GM18907 (cell line): ENCODE data around the gene TMEM88.
"Not testable (repeated sequence)": the region's sequence is repeated elsewhere in the genome, so short reads cannot be mapped to it uniquely, and the experiment has no call there.

Experiments
- ATAC-seq: cut with Tn5 transposase; IDR thresholded peaks from one replicate; pipeline ENCODE4 v1.9.1; 2021; ENCODE audit warnings: mild to moderate bottlenecking, moderate library complexity; ENCODE audit not compliant: unreplicated experiment

The TMEM88 gene

DNA sequence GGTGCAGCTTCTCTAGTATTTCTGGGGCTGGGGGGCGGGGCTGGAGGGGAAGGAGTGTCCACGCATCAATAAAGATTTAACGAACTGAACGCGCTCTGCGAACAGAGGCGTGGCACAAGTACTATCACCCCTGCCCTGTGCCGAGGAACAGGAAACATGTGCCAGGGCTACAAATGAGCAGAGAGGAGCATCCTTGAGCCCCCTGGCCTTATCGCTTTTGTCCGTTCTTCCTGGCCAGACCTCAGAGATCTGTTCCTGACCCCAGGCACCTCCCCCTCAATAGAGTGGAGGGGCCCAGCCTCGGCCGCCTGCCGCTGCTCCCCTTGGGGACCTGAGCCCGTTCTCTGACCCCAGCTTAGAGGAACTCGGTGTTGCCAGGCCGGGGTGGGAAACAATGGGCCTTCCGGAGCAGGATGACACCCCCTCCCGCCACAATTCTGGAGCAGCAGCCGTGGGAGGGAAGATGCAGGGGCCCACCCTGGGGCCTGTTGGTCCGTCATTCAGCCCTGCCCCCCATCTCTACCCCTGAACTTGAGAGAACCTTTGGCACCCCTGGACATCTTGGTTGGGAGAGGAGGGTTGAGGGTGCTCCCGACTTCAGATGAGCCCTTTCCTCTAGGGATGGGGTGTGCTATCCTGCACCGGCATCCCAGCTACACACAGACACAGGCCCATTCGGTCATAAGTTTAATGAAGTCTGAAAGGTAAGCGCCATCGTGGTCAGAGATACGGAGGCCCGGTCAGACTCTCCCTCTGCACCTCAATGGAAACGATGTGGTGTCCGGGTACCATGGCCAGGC lies 1.3 kb downstream of the TMEM88 start:
- no peak for ATAC-seq

DNA sequence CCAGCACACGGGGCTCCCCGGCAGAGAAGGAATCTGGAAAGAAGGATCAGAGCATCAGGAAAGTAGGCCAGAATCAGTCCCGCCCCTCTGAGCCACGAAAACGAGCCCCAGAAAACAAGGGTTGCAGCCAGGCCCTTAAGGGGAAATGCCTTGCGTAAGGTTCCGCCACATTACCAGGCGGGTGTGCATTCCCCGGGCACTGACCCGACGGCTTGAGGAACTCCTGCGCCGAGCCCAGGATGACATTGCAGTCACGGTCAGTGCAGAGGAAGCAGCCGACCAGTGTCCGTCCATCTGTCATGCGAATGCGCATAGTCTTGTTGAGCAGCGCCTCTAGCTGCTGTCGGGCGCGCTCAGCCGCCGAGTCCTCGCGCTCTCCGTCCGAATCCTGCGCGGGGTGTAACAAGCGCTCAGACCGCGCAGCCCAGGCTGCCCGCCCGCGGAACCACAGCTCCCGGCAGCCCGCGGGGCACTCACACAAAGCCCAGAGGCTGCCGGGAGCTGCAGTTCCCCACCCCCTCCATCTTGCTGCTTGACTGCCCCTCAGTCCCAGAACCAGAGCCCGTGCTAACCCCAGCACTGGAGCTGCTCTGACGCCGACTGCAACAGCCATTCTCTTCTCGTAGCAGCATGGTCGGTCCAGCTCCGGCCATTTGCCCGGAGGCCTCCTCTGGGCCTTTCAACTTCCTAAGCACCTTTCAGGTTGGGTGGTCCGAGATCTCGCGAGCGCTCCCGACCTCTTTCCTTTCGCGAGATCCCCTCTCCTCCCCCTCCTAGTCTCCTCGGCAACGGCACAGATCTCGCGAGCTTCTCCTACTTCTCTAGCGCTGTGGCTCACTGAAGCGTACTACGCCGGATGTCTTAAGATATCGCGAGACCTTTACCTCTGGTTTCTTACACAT lies 2.2 kb downstream of the TMEM88 start, which contains the start of gene NAA38:
Gene NAA38 (minus strand): TSS at position 749 of the 902 bp plus-strand sequence. CDS start 96 bp downstream, at position 653.
- ATAC-seq: peak; percentile 74

DNA sequence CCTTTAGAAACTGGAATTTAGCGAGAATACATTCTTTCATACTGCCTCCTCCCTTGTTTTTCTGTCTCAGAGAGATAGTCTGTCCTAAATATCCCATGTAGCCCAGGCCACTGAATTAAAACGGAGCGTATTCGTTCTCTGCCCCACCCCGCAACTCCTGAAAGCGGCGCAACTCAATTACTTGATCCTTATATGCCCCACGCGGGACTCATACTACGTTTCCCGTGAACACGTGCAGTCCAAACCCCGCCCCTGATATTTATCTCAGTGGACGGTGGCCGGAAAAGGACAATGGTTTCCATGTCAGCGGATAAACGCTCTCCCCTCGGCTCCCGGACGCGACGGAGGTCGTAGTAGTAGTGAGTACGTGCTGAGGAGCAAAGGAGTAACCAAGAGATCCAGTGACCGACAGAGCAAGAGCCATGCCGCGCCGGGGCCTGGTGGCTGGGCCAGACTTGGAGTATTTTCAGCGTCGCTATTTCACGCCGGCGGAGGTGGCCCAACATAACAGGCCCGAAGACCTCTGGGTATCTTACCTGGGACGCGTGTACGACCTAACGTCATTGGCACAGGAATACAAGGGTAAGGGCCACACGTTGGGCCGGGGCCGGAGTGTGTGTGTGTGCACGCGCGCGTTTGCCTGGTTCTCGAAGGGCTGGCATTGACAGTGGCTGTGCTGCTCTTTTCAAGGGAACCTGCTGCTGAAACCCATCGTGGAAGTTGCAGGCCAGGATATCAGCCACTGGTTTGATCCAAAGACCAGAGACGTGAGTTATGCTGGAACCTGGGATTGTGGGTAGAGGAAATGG lies 3.1 kb downstream of the TMEM88 start, which contains the start of gene CYB5D1:
Gene CYB5D1 (plus strand): TSS at position 291 of the 809 bp plus-strand sequence. CDS start 132 bp downstream, at position 423.
- peak; percentile 49 for ATAC-seq

DNA sequence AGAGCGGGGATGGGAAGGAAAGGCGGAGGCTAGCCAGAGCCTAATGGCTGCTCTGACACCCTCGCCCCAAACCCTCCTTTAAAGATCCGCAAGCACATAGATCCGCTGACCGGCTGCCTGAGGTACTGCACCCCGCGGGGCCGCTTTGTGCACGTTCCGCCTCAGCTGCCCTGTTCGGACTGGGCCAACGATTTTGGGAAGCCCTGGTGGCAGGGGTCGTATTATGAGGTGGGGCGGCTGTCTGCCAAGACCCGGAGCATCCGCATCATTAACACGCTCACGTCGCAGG lies 3.6 kb downstream of the TMEM88 start:
- no peak for ATAC-seq

DNA sequence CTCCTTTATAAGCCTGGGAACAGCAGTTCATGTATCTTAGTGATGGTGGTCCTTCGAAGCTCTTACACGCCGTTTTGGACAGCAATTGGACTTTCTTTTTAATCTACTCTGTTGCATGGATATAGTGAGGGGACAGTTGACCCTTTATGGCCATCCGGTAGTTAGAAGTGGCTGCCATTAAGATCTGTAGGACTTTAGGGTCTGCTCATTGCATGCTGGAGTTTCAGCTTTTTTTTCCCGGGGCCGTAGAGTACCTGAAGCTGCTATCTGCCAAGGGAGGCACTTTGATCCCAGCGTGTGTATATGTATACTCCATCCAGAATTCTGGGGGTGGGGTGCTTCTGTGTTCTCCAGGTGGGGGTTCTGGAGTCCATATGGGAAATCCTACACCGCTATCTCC lies 4.2 kb downstream of the TMEM88 start:
- ATAC-seq: no peak

DNA sequence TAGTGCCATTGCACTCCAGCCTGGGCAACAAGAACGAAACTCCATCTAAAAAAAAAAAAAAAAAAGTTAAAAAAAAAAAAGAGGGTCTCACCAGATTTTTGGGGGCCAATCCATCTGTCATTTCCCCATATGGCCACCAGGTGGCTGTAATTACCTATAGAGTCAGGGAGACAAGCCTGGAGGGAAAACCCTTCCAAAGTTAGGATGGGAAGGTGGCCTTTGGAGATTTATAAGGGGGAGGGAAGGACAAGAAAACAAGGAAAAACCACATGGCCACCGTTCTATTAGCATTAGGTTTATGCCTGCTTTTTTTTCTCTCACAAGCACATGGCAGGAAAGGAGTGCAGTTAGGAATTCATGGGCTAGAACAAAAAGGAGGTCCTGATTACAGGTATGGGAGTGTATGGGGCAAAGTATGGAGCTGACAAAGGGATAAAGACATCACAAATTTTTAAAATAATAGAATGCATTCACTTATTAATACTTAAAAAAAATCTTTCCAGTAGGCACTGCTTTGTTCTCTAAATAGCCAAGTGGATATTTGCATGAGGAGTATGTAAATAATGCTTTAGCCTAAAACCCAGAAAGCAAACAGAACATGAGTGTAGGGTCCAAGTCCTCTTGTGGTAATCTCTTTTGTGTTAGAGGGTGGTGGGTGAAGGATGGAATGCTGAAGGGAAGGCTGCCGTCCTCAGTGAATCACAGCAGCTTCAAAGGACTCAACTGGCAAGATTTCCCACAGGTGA lies 8.0 kb downstream of the TMEM88 start:
- ATAC-seq: no peak

DNA sequence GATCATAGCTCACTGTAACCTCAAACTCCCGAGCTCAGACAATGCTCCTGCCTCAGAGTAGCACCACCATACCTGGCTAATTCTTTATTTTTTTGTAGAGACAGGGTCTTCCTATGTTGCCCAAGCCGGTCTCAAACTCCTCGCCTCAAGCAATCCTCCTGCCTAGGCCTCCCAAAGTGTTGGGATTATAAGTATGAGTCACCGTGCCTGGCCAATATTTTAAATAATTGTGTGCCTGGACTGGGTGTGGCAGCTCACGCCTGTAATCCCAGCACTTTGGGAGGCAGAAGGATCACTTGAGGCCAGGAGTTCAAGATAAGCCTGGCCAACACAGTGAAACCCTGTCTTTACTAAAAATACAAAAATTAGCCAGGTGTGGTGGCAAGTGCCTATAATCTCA lies 9.5 kb downstream of the TMEM88 start:
- ATAC-seq: not testable (repeated sequence)

DNA sequence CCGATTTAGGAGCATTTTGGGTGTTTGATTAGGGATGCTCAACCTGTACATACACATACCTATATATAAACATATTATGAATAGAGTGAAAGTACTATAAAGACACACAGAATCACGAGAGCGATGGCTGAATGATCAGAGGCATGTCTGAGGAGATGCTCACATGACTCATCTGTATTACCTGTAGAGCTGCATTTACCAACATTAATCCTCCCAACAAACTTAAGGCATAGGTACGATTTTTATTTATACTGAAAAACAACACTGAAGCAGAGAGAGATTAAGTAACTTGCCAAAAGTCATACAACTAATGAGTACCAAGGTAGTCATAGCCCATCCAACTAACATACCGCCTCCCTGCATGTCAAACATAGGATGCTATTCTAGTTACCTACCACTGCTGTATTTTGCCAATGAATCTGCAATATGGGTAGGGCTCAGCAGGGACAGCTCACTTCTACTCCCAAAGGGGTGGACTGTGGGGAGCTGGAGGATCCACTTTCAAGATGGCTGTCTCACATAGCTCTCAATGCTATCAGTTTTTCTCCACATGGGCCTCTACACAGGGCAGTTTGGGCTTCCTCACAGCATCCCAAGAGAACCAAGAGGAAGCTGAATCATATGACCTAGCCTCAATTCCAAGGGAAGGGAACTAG lies 10.3 kb downstream of the TMEM88 start:
- no peak for ATAC-seq

DNA sequence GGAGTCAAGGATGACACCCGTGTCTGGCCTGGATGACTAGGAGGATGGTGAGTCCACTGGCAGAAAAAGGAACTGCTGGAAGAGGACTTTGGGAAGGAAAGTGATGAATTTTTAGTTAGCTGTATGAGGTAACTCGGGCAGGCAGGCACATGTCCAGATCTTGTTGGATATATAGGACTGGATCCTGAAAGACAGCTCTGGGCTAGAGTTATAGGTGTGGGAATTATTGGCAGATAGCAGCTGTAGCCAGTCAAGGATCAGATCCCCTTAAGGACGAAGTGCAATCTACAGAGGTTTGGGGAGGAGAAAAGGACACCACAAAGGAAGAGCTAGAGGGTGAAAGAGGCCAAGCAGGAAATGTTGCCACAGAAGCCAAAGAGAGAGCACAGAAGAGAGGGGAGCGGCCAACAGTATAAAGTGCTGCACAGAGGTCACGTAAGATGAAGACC lies 13.0 kb downstream of the TMEM88 start:
- ATAC-seq: no peak

DNA sequence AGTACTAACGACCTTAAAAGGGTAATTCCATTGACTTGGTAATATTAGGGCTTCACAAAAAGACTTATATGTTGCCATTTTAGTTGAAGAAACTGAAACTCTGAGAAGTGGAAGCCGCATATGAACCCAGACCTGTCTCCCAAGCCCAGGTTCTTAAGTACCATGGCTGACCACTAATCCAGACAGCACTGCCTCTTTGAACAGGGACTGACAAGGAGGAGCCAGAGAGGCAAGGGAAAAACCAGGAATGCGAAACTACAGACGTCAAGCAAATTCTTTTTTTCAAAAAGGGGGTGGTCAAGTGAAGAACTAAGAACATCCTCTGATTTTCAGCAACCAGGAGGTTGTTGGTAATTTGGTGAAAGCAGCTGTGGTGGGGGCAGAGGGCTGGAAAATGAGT lies 18.2 kb downstream of the TMEM88 start:
- ATAC-seq: no peak

DNA sequence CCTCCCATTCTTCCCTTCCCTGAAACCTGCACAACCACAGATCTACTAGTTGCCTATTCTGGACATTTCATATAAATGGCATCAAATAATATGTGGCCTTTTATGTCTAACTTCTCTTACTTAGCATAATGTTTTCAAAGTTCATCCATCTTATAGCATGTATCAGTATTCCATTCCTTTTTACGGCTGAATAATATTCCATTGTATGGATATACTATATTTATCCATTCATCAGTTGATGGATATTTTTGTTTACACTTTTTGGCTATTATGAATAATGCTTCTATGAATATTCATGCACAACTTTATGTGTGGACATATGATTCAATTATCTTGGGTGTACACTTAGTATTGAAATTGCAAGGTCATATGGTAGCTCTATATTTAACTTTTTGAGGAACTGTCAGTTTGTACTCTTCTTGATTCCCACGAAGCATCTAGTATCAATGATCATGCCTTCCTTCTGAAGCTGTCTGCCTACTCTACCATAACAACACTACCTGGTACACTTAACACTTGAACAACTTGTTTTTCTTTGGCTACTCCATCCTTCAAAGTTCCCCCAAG lies 21.0 kb downstream of the TMEM88 start:
- ATAC-seq: no peak

DNA sequence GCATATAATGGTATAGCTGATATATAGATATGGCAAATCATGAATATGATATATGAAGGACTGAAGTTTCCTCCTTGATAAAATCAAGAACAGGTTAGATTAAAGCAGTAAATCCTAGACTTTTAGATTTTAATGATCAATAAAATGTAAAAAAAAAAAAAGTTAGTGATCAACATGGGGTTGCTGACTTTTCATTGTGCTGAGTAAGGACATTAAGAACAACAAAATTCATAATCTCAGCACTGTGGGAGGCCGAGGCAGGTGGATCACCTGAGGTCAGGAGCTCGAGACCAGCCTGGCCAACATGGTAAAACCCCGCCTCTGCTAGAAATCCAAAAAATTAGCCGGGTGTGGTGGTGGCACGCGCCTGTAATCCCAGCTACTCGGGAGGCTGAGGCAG lies 23.4 kb downstream of the TMEM88 start:
- ATAC-seq: no peak

DNA sequence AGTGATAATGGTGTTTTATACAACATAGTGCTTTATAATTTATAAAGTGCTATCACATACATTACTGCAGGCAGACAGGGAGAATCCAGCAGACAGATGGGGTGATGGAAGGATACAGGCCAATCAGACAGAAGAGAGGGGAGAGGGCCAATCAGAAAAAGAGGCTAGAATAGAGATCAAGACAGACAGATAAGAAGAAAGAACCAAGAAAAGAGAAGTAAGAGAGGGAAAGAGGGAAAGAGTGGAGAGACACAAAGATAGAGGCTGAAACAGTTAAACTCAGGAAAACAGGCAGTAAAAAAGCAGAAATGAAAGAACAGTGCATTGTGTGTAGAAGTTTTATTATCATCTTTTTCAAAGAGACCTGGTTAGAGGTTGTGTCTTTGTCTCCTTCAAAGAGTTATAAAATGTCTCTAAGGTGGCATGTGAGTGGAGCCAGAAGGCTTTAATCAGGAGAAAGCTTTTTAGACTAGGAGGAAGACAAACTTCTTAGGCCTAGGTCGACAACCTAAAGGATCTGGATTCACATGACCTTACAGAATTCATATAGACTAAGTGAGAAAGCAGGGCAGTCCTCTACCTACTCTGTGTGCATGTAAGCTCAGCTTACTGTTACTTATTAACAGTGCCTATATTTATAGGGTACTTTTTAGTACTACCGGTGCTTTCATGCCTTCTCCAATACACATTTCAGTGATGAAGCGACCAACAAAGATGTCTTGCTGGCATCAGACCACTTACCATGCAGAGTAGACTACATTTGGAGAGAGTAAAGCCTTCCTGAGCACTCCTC lies 25.4 kb downstream of the TMEM88 start:
- ATAC-seq: no peak

DNA sequence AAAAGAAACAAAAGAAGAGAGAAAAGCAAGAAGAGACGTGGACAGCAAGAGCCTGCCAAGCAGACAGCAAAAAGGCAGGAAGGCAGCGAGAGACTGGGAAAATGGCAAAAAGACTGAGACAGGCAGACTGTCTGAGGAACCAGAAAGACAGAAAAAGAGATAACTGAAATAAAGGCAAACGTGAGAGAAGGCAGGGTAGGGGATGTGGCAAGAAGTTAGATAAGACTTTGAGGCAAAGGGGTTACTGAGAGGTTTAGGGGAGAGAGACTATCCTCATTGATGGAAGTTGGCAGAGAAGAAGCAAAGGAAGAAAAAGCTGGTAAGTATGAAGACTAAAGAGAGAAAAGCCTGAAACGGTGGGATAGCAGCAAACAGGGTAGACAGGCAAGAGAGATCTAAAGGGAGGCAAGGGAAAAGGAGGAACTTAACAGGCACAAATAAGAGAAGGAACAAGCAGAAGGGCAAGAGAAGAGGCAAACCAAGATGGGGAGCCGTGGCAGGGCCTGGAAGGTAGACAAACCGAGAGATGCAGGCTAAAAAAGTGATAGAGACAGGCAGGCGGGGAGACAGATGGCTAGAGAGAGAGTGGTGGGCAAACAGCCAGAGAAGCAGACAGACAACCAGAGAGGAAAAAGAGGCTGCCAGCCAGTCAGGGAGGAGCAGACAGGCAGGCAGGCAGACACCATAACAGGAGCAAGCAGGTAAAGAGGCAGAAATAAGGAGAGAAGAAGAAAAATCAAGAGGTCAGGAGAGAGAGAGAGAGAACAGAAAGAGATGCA lies 26.6 kb downstream of the TMEM88 start:
- no peak for ATAC-seq

DNA sequence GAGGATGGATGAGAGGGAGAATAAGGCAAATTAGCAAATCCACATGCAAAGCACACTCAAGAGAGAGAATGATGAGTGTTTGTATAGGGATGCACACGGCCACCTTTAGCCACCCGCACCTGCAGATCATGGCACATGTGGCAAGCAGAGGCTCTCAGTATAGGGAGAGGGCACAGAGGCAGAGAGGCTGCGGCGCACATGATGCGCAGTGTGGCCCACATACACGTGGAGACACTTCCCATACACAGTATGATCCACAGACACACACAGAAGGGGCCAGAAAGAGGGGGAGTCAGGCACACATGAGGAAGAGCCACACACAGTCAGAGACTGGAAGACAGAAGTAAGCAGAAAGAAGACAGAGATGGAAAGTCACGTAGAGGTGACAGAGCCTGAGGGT lies 27.2 kb downstream of the TMEM88 start:
- ATAC-seq: no peak

DNA sequence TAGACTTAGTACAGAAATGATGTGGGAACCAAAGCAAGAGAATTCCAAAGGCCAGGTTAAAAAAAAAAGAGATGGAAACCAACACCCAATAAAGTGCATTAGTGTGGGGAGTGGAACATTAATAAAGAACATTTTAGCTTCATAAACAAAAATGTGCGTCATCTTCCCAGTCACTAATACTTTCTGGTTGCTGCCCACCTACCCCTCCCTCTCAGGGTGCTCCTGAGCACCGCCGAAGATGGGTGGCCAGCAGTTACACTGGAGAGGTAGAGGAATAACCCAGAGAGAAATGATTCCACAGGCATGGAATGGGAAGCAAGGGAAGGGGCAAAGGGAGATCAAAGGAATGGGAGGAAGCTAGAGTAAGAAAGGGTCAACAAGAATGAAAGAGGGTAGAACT lies 27.8 kb downstream of the TMEM88 start:
- no peak for ATAC-seq

DNA sequence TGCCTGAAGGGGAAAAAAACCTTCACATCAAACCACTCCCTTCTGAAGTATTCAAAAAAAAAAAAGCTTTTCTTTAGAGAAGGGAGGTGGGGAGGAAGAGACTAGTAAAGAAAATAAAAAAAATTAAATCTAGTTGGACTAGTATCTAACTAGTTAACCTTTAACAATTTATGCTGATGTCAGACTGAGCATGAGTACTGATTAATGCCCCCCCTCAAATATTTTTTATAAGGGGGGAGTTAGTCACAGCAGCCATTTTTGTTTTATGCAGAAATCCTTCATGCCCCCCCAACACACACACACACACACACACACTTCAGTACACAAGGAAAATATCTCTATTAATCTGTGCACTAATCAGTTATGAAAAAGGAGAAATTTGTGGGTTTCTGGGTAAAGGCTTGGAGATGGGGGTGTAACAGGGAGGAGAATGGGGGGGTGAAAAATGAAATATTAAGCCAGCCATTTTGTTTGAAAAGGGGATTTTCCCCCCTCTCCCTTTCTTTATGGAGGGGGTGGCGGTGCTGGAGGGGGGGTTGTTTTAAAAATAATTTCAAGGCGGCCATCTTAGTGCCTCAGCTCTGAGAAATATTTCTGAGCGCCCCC lies 29.0 kb downstream of the TMEM88 start:
- no peak for ATAC-seq
